Prostate gland (tissue), 2 donors: ENCODE measurements around the gene CCL4.

Experiments
- POLR2AphosphoS5 ChIP-seq: sonication (generic); formaldehyde crosslinking; IDR thresholded peaks from one replicate; pipeline ENCODE4 v1.6.1; 2017; ENCODE audit warnings: antibody characterized with exemption
- TF ChIP-seq, protein P1 (sequence below), 4 experiments: fragments of 200-600 bp in 2 of 4; fragments of 450-650 bp in 2 of 4; sonication (generic) in 2 of 4; IDR thresholded peaks; 1 replicate in 3 of 4; 2 replicates in 1 of 4; pipeline ENCODE4 v1.5.1; 2016 to 2019; ENCODE audit warnings: antibody characterized with exemption in 4 of 4, mild to moderate bottlenecking in 2 of 4, moderate library complexity in 2 of 4

DNA sequence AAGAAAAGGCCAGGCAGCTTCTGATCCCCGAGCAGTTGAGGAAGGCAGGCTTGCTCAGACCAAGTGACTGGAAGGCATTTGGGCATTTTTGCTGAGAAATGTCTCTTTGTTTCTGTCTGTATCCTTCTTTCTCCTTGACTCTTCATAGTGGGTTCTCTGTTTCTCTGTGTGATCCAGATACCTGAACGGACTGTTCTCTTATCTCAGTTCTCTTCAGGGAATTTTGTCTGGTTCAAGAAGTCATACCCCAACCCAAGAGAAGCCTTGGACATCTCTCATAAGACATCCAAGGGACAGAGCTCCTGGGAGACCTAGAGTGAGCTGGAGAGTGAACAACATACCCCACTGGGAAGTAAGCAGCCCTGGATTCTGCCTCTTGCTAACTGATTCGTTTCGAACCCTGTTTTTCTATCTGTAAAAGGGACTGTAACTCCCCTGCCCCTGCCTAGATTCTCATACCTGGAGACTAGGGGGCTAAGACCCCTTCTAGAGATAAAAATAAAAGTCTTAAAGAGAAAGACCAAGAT is 14.2 kb upstream of the CCL4 start:
- TF ChIP-seq, protein P1, sequence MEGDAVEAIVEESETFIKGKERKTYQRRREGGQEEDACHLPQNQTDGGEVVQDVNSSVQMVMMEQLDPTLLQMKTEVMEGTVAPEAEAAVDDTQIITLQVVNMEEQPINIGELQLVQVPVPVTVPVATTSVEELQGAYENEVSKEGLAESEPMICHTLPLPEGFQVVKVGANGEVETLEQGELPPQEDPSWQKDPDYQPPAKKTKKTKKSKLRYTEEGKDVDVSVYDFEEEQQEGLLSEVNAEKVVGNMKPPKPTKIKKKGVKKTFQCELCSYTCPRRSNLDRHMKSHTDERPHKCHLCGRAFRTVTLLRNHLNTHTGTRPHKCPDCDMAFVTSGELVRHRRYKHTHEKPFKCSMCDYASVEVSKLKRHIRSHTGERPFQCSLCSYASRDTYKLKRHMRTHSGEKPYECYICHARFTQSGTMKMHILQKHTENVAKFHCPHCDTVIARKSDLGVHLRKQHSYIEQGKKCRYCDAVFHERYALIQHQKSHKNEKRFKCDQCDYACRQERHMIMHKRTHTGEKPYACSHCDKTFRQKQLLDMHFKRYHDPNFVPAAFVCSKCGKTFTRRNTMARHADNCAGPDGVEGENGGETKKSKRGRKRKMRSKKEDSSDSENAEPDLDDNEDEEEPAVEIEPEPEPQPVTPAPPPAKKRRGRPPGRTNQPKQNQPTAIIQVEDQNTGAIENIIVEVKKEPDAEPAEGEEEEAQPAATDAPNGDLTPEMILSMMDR (IDR thresholded peaks at IDR 0.05), result no peak
- no peak for TF ChIP-seq POLR2AphosphoS5
